Left ventricle myocardium inferior (tissue), 1 donor: ENCODE measurements around the gene XRN1. TPM values are rescaled to one million over a fixed set of nuclear protein-coding genes. Genes with fewer than 3 reads are reported as not detected.
A peak's percentile ranks its signal among the peaks of the same experiment; 100 is the strongest.

Experiments used
- DNase-seq: peaks from one replicate; pipeline ENCODE4 v3.0.0-alpha.2; 2020
- H3K27ac ChIP-seq: fragments of 200-600 bp; replicated peaks from 2 replicates; pipeline ENCODE4 v1.8.0; 2021
- H3K27me3 ChIP-seq: fragments of 200-600 bp; 2 replicates; pipeline ENCODE4 v1.8.0; 2021; ENCODE audit warnings: low read depth
- H3K36me3 ChIP-seq: fragments of 200-600 bp; 2 replicates; pipeline ENCODE4 v1.8.0; 2021
- H3K4me1 ChIP-seq: fragments of 200-600 bp; 2 replicates; pipeline ENCODE4 v1.8.0; 2021
- H3K4me3 ChIP-seq: fragments of 200-600 bp; 2 replicates; pipeline ENCODE4 v1.8.0; 2021; ENCODE audit warnings: mild to moderate bottlenecking, moderate library complexity
- H3K9me3 ChIP-seq: fragments of 200-600 bp; replicated peaks from 2 replicates; pipeline ENCODE4 v1.8.0; 2021
- intact Hi-C: fragments of 100-400 bp; cut with micrococcal nuclease; formaldehyde crosslinking; loops from one replicate; pipeline ENCODE4 v1.11.0; 2022
- total RNA-seq: library from RNA; stranded (reverse); fragmentation: NEBNext Ultra II Directional; extraction: Animal tissue kit (Norgen Biotek cat#: 25700); gene quantifications from one replicate; pipeline ENCODE4 v1.2.1, GENCODE V29; 2021
- TF ChIP-seq, protein P1 (sequence below): fragments of 200-600 bp; IDR thresholded peaks from 2 replicates; pipeline ENCODE4 v1.8.0; 2021; ENCODE audit warnings: antibody characterized with exemption, mild to moderate bottlenecking, borderline replicate concordance
- donor health status: DM: no; HTN: yes; CAD: no; lungs with severe emphysema.

The XRN1 gene
- total RNA-seq, 1 donor from 2014 or later = 16.1 TPM

DNA sequence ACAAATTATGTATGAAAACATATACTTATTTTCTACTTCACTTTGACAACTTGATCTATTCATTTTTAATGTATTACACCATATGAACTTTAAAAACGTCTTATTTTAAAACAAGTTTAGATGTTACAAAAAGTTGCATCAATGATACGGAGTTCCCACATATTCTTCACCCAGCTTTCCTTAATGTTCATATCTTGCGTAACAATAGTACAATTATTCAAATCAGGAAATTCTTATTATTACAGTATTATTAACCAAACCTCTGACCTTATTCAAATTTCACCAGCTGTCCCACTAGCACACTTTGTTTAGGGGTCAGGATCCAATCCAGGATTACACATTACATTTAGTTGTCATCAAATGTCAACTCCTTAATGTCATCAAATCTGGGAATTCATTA is 12.9 kb upstream of the XRN1 start:
- TF ChIP-seq, protein P1, sequence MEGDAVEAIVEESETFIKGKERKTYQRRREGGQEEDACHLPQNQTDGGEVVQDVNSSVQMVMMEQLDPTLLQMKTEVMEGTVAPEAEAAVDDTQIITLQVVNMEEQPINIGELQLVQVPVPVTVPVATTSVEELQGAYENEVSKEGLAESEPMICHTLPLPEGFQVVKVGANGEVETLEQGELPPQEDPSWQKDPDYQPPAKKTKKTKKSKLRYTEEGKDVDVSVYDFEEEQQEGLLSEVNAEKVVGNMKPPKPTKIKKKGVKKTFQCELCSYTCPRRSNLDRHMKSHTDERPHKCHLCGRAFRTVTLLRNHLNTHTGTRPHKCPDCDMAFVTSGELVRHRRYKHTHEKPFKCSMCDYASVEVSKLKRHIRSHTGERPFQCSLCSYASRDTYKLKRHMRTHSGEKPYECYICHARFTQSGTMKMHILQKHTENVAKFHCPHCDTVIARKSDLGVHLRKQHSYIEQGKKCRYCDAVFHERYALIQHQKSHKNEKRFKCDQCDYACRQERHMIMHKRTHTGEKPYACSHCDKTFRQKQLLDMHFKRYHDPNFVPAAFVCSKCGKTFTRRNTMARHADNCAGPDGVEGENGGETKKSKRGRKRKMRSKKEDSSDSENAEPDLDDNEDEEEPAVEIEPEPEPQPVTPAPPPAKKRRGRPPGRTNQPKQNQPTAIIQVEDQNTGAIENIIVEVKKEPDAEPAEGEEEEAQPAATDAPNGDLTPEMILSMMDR = no peak
- intact Hi-C loops = no loop called here
- Histone ChIP-seq H3K9me3 (no peaks in the 10 kb centered on the region), H3K36me3 (peaks cover 39% of the 10 kb centered on the region), H3K27ac (no peak overlapping the region), H3K4me1 (no peaks in the 10 kb centered on the region), H3K4me3 (no peak overlapping the region), H3K27me3 (no peaks in the 10 kb centered on the region)
- no peak for DNase-seq

DNA sequence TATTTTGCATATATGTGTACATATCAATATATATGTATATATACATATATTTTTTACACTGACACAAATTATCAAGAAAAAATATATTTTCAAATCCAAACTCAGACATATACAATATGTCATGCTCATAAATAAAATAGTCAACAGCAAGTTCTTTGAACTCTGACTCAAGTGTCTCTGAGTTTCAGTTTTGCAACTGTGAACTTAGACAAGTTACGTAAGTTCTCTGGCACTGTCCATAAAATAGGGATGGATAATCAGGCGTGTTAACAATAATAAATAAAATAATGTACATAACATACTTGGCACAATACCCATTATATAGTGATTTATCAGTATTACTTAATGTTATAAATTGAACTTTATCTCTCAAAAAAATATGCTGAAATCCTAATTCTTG is 12.1 kb upstream of the XRN1 start:
- Histone ChIP-seq H3K9me3 (no peaks in the 10 kb centered on the region), H3K27me3 (no peaks in the 10 kb centered on the region), H3K4me3 (no peak overlapping the region), H3K27ac (no peak overlapping the region), H3K36me3 (peaks cover 39% of the 10 kb centered on the region), H3K4me1 (no peaks in the 10 kb centered on the region)
- TF ChIP-seq, protein P1 = no peak
- no peak for DNase-seq
- intact Hi-C loops = no loop called here

DNA sequence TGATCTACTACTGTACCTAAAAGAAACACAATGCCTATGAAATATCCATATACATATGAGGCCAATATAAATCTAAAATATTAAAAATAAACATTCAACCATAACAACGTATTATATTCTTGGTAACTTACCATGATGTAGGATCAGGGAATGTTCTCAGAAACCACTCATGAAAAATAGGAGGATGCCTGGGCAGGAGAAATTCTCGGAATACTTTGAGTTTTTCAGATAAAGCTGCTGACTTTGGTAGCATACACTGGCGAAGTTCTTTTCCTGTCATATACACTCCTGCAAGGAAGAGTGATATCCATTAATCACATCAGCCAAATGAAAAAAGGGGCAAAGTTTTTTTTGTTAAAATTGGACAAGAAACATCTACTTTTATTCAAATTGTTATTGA is 11.3 kb upstream of the XRN1 start:
- Histone ChIP-seq H3K27ac (no peak overlapping the region), H3K27me3 (no peaks in the 10 kb centered on the region), H3K36me3 (peaks cover 32% of the 10 kb centered on the region), H3K4me1 (no peaks in the 10 kb centered on the region), H3K4me3 (no peak overlapping the region), H3K9me3 (no peaks in the 10 kb centered on the region)
- intact Hi-C loops = no loop called here
- DNase-seq = no peak
- TF ChIP-seq, protein P1 = no peak

DNA sequence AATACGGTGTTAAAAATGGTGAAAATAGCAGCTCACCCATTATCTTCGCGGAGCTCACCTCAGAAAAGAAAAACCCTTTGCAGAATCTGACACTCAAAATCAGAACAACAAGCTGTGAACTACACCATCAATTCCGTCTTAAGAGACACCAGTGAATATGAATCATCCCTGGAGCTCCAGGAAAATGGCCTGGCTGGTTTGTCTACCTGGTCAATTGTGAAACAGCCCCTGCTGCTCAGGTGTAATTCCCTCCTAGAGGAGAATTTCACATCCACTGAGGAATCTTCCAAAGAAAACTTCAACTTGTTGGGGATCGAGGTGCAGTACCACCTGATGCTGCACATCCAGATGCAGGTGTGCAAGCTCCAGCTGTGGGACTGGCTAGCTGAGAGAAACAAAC is 3.0 kb upstream of the XRN1 start:
- no peak for DNase-seq
- no peak overlapping the region for H3K4me3 ChIP-seq
- H3K36me3 ChIP-seq = peaks cover 11% of the 10 kb centered on the region
- H3K27ac ChIP-seq = no peak overlapping the region
- intact Hi-C loops = no loop called here
- H3K27me3 ChIP-seq = no peaks in the 10 kb centered on the region
- H3K4me1 ChIP-seq = peaks cover 25% of the 10 kb centered on the region
- H3K9me3 ChIP-seq = no peaks in the 10 kb centered on the region
- TF ChIP-seq, protein P1 = no peak

DNA sequence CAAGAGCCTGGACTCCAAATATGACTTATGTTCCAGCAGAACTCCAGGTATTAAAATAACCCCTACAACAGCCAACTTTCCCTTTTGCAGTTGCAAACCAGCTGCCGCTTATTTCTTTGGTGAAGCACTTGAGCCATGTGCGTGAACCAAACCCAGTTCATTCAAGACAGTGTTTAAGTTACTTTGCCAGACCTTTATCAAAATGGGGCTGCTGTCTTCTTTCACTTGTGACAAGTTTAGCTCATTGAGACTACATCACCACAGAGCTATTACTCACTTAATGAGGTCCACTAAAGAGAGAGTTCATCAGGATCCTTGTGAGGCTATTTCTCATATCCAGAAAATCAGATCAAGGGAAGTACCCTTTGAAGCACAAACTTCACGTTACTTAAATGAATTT is 2.4 kb upstream of the XRN1 start:
- Histone ChIP-seq H3K9me3 (no peaks in the 10 kb centered on the region), H3K4me3 (no peak overlapping the region), H3K36me3 (peaks cover 10% of the 10 kb centered on the region), H3K27ac (no peak overlapping the region), H3K27me3 (no peaks in the 10 kb centered on the region), H3K4me1 (peaks cover 32% of the 10 kb centered on the region)
- intact Hi-C loops = no loop called here
- TF ChIP-seq, protein P1 = no peak
- no peak for DNase-seq

DNA sequence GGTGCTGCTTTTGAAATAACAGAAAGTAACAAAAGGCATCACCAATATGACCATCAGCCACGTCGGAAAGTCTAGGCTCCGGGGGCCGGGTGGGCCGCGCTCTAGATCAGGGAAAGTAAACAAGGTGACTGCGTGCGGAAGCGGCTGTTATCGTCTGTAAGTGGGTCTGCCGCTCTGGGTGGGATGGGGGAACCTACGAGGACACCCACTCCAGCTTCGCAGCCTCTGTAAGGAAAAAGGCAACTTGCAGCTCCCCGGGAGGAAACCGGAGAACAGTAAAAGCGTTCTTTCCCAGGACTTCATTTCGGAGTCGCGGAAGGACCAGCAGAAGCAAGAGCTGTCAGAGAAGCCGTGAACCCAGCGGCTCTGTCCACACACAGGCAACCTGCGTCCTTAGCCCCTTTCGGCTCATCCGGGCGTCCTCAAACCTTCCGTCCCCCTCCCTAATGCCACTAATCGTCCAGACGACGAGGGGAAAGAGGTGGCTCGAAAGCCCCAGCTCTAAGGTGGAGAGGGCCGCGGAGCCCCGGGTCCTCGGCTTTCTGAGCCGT is 461 bp downstream of the XRN1 start:
- Histone ChIP-seq H3K27ac (peak overlapping the region; percentile 95), H3K9me3 (no peaks in the 10 kb centered on the region), H3K27me3 (no peaks in the 10 kb centered on the region), H3K36me3 (peaks cover 6% of the 10 kb centered on the region), H3K4me1 (peaks cover 52% of the 10 kb centered on the region), H3K4me3 (peak overlapping the region; percentile 88)
- TF ChIP-seq, protein P1 = no peak
- intact Hi-C loops = no loop called here
- DNase-seq = peak; percentile 22
